H9 (cell line): Measurements from ENCODE around the gene MYH11. TPM values are rescaled to one million over a fixed set of nuclear protein-coding genes. Genes with fewer than 3 reads are reported as not detected.

Experiments used
- DNase-seq: peaks from one replicate; pipeline ENCODE4 v3.0.0-alpha.2; 2017
- H2AFZ ChIP-seq: one replicate; pipeline ENCODE4 v1.6.1; 2013; ENCODE audit warnings: mild to moderate bottlenecking, low read length, control low read depth, moderate library complexity
- H2AK5ac ChIP-seq: 2 replicates; pipeline ENCODE4 v1.6.1; 2013; ENCODE audit warnings: low read length, control low read depth, mixed read lengths; ENCODE audit not compliant: insufficient read length
- H2BK120ac ChIP-seq: one replicate; pipeline ENCODE4 v1.6.1; 2013; ENCODE audit warnings: low read depth, mild to moderate bottlenecking, low read length, control low read depth, inconsistent platforms; ENCODE audit not compliant: poor library complexity, severe bottlenecking
- H2BK12ac ChIP-seq: 2 replicates; pipeline ENCODE4 v1.6.1; 2013; ENCODE audit warnings: low read length, control low read depth, mixed read lengths, low read depth; ENCODE audit not compliant: insufficient read length
- H2BK15ac ChIP-seq: 2 replicates; pipeline ENCODE4 v1.6.1; 2013; ENCODE audit warnings: low read depth, low read length, control low read depth
- H2BK20ac ChIP-seq: one replicate; pipeline ENCODE4 v1.6.1; 2013; ENCODE audit warnings: low read depth, mild to moderate bottlenecking, low read length, control low read depth, inconsistent platforms; ENCODE audit not compliant: poor library complexity, severe bottlenecking
- H2BK5ac ChIP-seq: 2 replicates; pipeline ENCODE4 v1.6.1; 2013; ENCODE audit warnings: low read length, control low read depth, mixed read lengths; ENCODE audit not compliant: insufficient read length
- H3K14ac ChIP-seq: 2 replicates; pipeline ENCODE4 v1.6.1; 2013; ENCODE audit warnings: low read length, control low read depth; ENCODE audit not compliant: insufficient read depth
- H3K18ac ChIP-seq: 2 replicates; pipeline ENCODE4 v1.6.1; 2013; ENCODE audit warnings: low read depth, mild to moderate bottlenecking, mixed read lengths, low read length, control low read depth; ENCODE audit not compliant: insufficient read length
- H3K23ac ChIP-seq: 2 replicates; pipeline ENCODE4 v1.6.1; 2013; ENCODE audit warnings: low read length, control low read depth, mixed read lengths, low read depth; ENCODE audit not compliant: insufficient read length
- H3K23me2 ChIP-seq: 2 replicates; pipeline ENCODE4 v1.6.1; 2013; ENCODE audit warnings: low read depth, mild to moderate bottlenecking, mixed read lengths, low read length, control low read depth; ENCODE audit not compliant: insufficient read length, poor library complexity, severe bottlenecking
- H3K27ac ChIP-seq: 2 replicates; pipeline ENCODE4 v1.5.1; 2013; ENCODE audit warnings: low read length, control low read depth, mixed read lengths, low read depth; ENCODE audit not compliant: insufficient read length
- H3K27me3 ChIP-seq: 2 replicates; pipeline ENCODE4 v1.6.1; 2013; ENCODE audit warnings: low read length, control low read depth, inconsistent platforms; ENCODE audit not compliant: insufficient read depth
- H3K4ac ChIP-seq: 2 replicates; pipeline ENCODE4 v1.6.1; 2013; ENCODE audit warnings: low read depth, mild to moderate bottlenecking, control low read depth, inconsistent platforms, low read length, moderate library complexity
- H3K4me1 ChIP-seq: 2 replicates; pipeline ENCODE4 v1.6.1; 2013; ENCODE audit warnings: low read length, control low read depth, inconsistent platforms; ENCODE audit not compliant: insufficient read depth
- H3K4me2 ChIP-seq: 2 replicates; pipeline ENCODE4 v1.6.1; 2013; ENCODE audit warnings: low read length, control low read depth, mixed read lengths; ENCODE audit not compliant: insufficient read length, insufficient read depth
- H3K56ac ChIP-seq: 2 replicates; pipeline ENCODE4 v1.6.1; 2013; ENCODE audit warnings: low read depth, mild to moderate bottlenecking, mixed read lengths, low read length, control low read depth; ENCODE audit not compliant: insufficient read length
- H3K79me1 ChIP-seq: 2 replicates; pipeline ENCODE4 v1.6.1; 2013; ENCODE audit warnings: low read depth, mild to moderate bottlenecking, moderate library complexity, low read length, control low read depth, inconsistent platforms; ENCODE audit not compliant: insufficient read depth, poor library complexity, severe bottlenecking
- H3K79me2 ChIP-seq: 2 replicates; pipeline ENCODE4 v1.6.1; 2013; ENCODE audit warnings: low read length, control low read depth, inconsistent platforms; ENCODE audit not compliant: insufficient read depth
- H3K9ac ChIP-seq: 2 replicates; pipeline ENCODE4 v1.6.1; 2013; ENCODE audit warnings: low read length, control low read depth, mixed read lengths; ENCODE audit not compliant: insufficient read length; ENCODE audit errors: extremely low read depth
- H3K9me3 ChIP-seq: one replicate; pipeline ENCODE4 v1.6.1; 2013; ENCODE audit warnings: low read depth, low read length, inconsistent platforms; ENCODE audit not compliant: control insufficient read depth
- H3T11ph ChIP-seq: one replicate; pipeline ENCODE4 v1.6.1; 2013; ENCODE audit warnings: mild to moderate bottlenecking, low read length, control low read depth, inconsistent platforms
- H4K20me1 ChIP-seq: one replicate; pipeline ENCODE4 v1.6.1; 2013; ENCODE audit not compliant: control insufficient read depth, insufficient read length, insufficient read depth
- H4K5ac ChIP-seq: 2 replicates; pipeline ENCODE4 v1.6.1; 2013; ENCODE audit warnings: low read depth, mild to moderate bottlenecking, mixed read lengths, low read length, control low read depth; ENCODE audit not compliant: insufficient read length
- H4K8ac ChIP-seq: replicated peaks from 2 replicates; pipeline ENCODE4 v1.6.1; 2013; ENCODE audit warnings: low read length, control low read depth, mixed read lengths, low read depth; ENCODE audit not compliant: insufficient read length
- H4K91ac ChIP-seq: 2 replicates; pipeline ENCODE4 v1.6.1; 2013; ENCODE audit warnings: low read depth, mild to moderate bottlenecking, moderate library complexity, mixed read lengths, low read length, control low read depth; ENCODE audit not compliant: insufficient read length
- H3K27ac Mint-ChIP-seq, 3 experiments: 2 replicates in 2 of 3; 3 replicates in 1 of 3; pipeline ENCODE4 v1.8.0; 2020 to 2021; ENCODE audit warnings: mixed read lengths in 3 of 3, mild to moderate bottlenecking in 1 of 3, moderate library complexity in 1 of 3
- H3K27me3 Mint-ChIP-seq: 2 replicates; pipeline ENCODE4 v1.8.0; 2021; ENCODE audit warnings: low read depth, mild to moderate bottlenecking, moderate library complexity, mixed read lengths
- H3K36me3 Mint-ChIP-seq, 3 experiments: 2 replicates in 2 of 3; 3 replicates in 1 of 3; pipeline ENCODE4 v1.8.0; 2020 to 2021; ENCODE audit warnings: low read depth in 3 of 3, mixed read lengths in 3 of 3; ENCODE audit not compliant: insufficient read depth in 1 of 3
- H3K4me1 Mint-ChIP-seq, 2 experiments: 2 replicates each; pipeline ENCODE4 v1.8.0; 2020; ENCODE audit warnings: mixed read lengths in 2 of 2
- H3K4me3 Mint-ChIP-seq, 2 experiments: 2 replicates in 1 of 2; 3 replicates in 1 of 2; pipeline ENCODE4 v1.8.0; 2020 to 2021; ENCODE audit warnings: mild to moderate bottlenecking in 2 of 2, mixed read lengths in 2 of 2, moderate library complexity in 1 of 2
- H3K9me3 Mint-ChIP-seq, 2 experiments: 2 replicates in 1 of 2; 3 replicates in 1 of 2; pipeline ENCODE4 v1.8.0; 2020; ENCODE audit warnings: mild to moderate bottlenecking in 2 of 2, mixed read lengths in 2 of 2, moderate library complexity in 1 of 2
- CTCF ChIP-seq: fragments of 200-600 bp; sonication (generic); conservative IDR thresholded peaks from 3 replicates; pipeline ENCODE4 v1.8.0; 2021; ENCODE audit warnings: antibody characterized with exemption, mild to moderate bottlenecking
- WGBS: extraction: QIAGEN DNeasy Blood & Tissue Kit; methylation state at CpG from one replicate; pipeline ENCODE4 v1.1.7; 2013; ENCODE audit warnings: missing lambda C conversion rate, low lambda C conversion rate, mixed read lengths; ENCODE audit not compliant: insufficient read length; ENCODE audit errors: extremely low coverage; 5-methylcytosine and 5-hydroxymethylcytosine counted together
- total RNA-seq: library from RNA; stranded (reverse); gene quantifications from 2 replicates; pipeline ENCODE4 v1.2.1, GENCODE V29; 2021

MYH11 gene
- total RNA-seq, 1 experiment from 2014 or later: 0.42 TPM

GRCh38 chr16:15751940-15752339 lies 104.9 kb downstream of the MYH11 start:
- H3K9me3 ChIP-seq: no peaks in the 10 kb centered on the region
- no CpG with 5 or more reads among the region's 7 CpGs for WGBS
- H2BK5ac ChIP-seq: no peak overlapping the region
- 0 out of 4 replicates have a peak, but pooled peaks cover 0 to 4% of the 10 kb centered on the region in 2 experiments for H3K4me1 Mint-ChIP-seq
- H2BK120ac ChIP-seq: no peak overlapping the region
- H3K23me2 ChIP-seq: no peaks in the 10 kb centered on the region
- H3K9me3 Mint-ChIP-seq: no peaks in the 10 kb centered on the region
- no peak overlapping the region for H3K4me2 ChIP-seq
- no peak overlapping the region for H2BK12ac ChIP-seq
- no peak for DNase-seq
- H2BK15ac ChIP-seq: no peak overlapping the region
- no peak overlapping the region for H3K23ac ChIP-seq
- no peak overlapping the region for H3K4ac ChIP-seq
- H3K36me3 Mint-ChIP-seq: no peaks in the 10 kb centered on the region
- H2AK5ac ChIP-seq: no peak overlapping the region
- no peak overlapping the region for H4K5ac ChIP-seq
- H3K27me3 ChIP-seq: no peaks in the 10 kb centered on the region
- no peak overlapping the region for H3K56ac ChIP-seq
- no peak overlapping the region for H3T11ph ChIP-seq
- H3K9ac ChIP-seq: no peak overlapping the region
- no peak overlapping the region for H2AFZ ChIP-seq
- H3K14ac ChIP-seq: no peak overlapping the region
- H2BK20ac ChIP-seq: no peak overlapping the region
- no peaks in the 10 kb centered on the region for H4K20me1 ChIP-seq
- H3K4me1 ChIP-seq: no peaks in the 10 kb centered on the region
- H4K91ac ChIP-seq: no peak overlapping the region
- no peaks in the 10 kb centered on the region for H3K79me1 ChIP-seq
- H3K4me3 Mint-ChIP-seq: no peak overlapping the region
- no peak overlapping the region for H4K8ac ChIP-seq
- H3K27ac Mint-ChIP-seq: no peak overlapping the region
- no peaks in the 10 kb centered on the region for H3K79me2 ChIP-seq
- H3K27me3 Mint-ChIP-seq: no peaks in the 10 kb centered on the region; the same call in 1 of the 2 replicates
- no peak overlapping the region for H3K27ac ChIP-seq
- no peak for TF ChIP-seq CTCF
- H3K18ac ChIP-seq: no peak overlapping the region
